H9 (cell line): Measurements from ENCODE around the gene MARCKS. TPM values are rescaled to one million over a fixed set of nuclear protein-coding genes. Genes with fewer than 3 reads are reported as not detected.

Experiments used
- DNase-seq: peaks from one replicate; pipeline ENCODE4 v3.0.0-alpha.2; 2017
- H2AFZ ChIP-seq: one replicate; pipeline ENCODE4 v1.6.1; 2013; ENCODE audit warnings: mild to moderate bottlenecking, low read length, control low read depth, moderate library complexity
- H2AK5ac ChIP-seq: 2 replicates; pipeline ENCODE4 v1.6.1; 2013; ENCODE audit warnings: low read length, control low read depth, mixed read lengths; ENCODE audit not compliant: insufficient read length
- H2BK120ac ChIP-seq: one replicate; pipeline ENCODE4 v1.6.1; 2013; ENCODE audit warnings: low read depth, mild to moderate bottlenecking, low read length, control low read depth, inconsistent platforms; ENCODE audit not compliant: poor library complexity, severe bottlenecking
- H2BK12ac ChIP-seq: 2 replicates; pipeline ENCODE4 v1.6.1; 2013; ENCODE audit warnings: low read length, control low read depth, mixed read lengths, low read depth; ENCODE audit not compliant: insufficient read length
- H2BK15ac ChIP-seq: 2 replicates; pipeline ENCODE4 v1.6.1; 2013; ENCODE audit warnings: low read depth, low read length, control low read depth
- H2BK20ac ChIP-seq: one replicate; pipeline ENCODE4 v1.6.1; 2013; ENCODE audit warnings: low read depth, mild to moderate bottlenecking, low read length, control low read depth, inconsistent platforms; ENCODE audit not compliant: poor library complexity, severe bottlenecking
- H2BK5ac ChIP-seq: 2 replicates; pipeline ENCODE4 v1.6.1; 2013; ENCODE audit warnings: low read length, control low read depth, mixed read lengths; ENCODE audit not compliant: insufficient read length
- H3K14ac ChIP-seq: 2 replicates; pipeline ENCODE4 v1.6.1; 2013; ENCODE audit warnings: low read length, control low read depth; ENCODE audit not compliant: insufficient read depth
- H3K18ac ChIP-seq: 2 replicates; pipeline ENCODE4 v1.6.1; 2013; ENCODE audit warnings: low read depth, mild to moderate bottlenecking, mixed read lengths, low read length, control low read depth; ENCODE audit not compliant: insufficient read length
- H3K23ac ChIP-seq: 2 replicates; pipeline ENCODE4 v1.6.1; 2013; ENCODE audit warnings: low read length, control low read depth, mixed read lengths, low read depth; ENCODE audit not compliant: insufficient read length
- H3K23me2 ChIP-seq: 2 replicates; pipeline ENCODE4 v1.6.1; 2013; ENCODE audit warnings: low read depth, mild to moderate bottlenecking, mixed read lengths, low read length, control low read depth; ENCODE audit not compliant: insufficient read length, poor library complexity, severe bottlenecking
- H3K27ac ChIP-seq: 2 replicates; pipeline ENCODE4 v1.5.1; 2013; ENCODE audit warnings: low read length, control low read depth, mixed read lengths, low read depth; ENCODE audit not compliant: insufficient read length
- H3K27me3 ChIP-seq: 2 replicates; pipeline ENCODE4 v1.6.1; 2013; ENCODE audit warnings: low read length, control low read depth, inconsistent platforms; ENCODE audit not compliant: insufficient read depth
- H3K4ac ChIP-seq: 2 replicates; pipeline ENCODE4 v1.6.1; 2013; ENCODE audit warnings: low read depth, mild to moderate bottlenecking, control low read depth, inconsistent platforms, low read length, moderate library complexity
- H3K4me1 ChIP-seq: 2 replicates; pipeline ENCODE4 v1.6.1; 2013; ENCODE audit warnings: low read length, control low read depth, inconsistent platforms; ENCODE audit not compliant: insufficient read depth
- H3K4me2 ChIP-seq: 2 replicates; pipeline ENCODE4 v1.6.1; 2013; ENCODE audit warnings: low read length, control low read depth, mixed read lengths; ENCODE audit not compliant: insufficient read length, insufficient read depth
- H3K56ac ChIP-seq: 2 replicates; pipeline ENCODE4 v1.6.1; 2013; ENCODE audit warnings: low read depth, mild to moderate bottlenecking, mixed read lengths, low read length, control low read depth; ENCODE audit not compliant: insufficient read length
- H3K79me1 ChIP-seq: 2 replicates; pipeline ENCODE4 v1.6.1; 2013; ENCODE audit warnings: low read depth, mild to moderate bottlenecking, moderate library complexity, low read length, control low read depth, inconsistent platforms; ENCODE audit not compliant: insufficient read depth, poor library complexity, severe bottlenecking
- H3K79me2 ChIP-seq: 2 replicates; pipeline ENCODE4 v1.6.1; 2013; ENCODE audit warnings: low read length, control low read depth, inconsistent platforms; ENCODE audit not compliant: insufficient read depth
- H3K9ac ChIP-seq: 2 replicates; pipeline ENCODE4 v1.6.1; 2013; ENCODE audit warnings: low read length, control low read depth, mixed read lengths; ENCODE audit not compliant: insufficient read length; ENCODE audit errors: extremely low read depth
- H3K9me3 ChIP-seq: one replicate; pipeline ENCODE4 v1.6.1; 2013; ENCODE audit warnings: low read depth, low read length, inconsistent platforms; ENCODE audit not compliant: control insufficient read depth
- H3T11ph ChIP-seq: one replicate; pipeline ENCODE4 v1.6.1; 2013; ENCODE audit warnings: mild to moderate bottlenecking, low read length, control low read depth, inconsistent platforms
- H4K20me1 ChIP-seq: one replicate; pipeline ENCODE4 v1.6.1; 2013; ENCODE audit not compliant: control insufficient read depth, insufficient read length, insufficient read depth
- H4K5ac ChIP-seq: 2 replicates; pipeline ENCODE4 v1.6.1; 2013; ENCODE audit warnings: low read depth, mild to moderate bottlenecking, mixed read lengths, low read length, control low read depth; ENCODE audit not compliant: insufficient read length
- H4K8ac ChIP-seq: replicated peaks from 2 replicates; pipeline ENCODE4 v1.6.1; 2013; ENCODE audit warnings: low read length, control low read depth, mixed read lengths, low read depth; ENCODE audit not compliant: insufficient read length
- H4K91ac ChIP-seq: 2 replicates; pipeline ENCODE4 v1.6.1; 2013; ENCODE audit warnings: low read depth, mild to moderate bottlenecking, moderate library complexity, mixed read lengths, low read length, control low read depth; ENCODE audit not compliant: insufficient read length
- H3K27ac Mint-ChIP-seq, 3 experiments: 2 replicates in 2 of 3; 3 replicates in 1 of 3; pipeline ENCODE4 v1.8.0; 2020 to 2021; ENCODE audit warnings: mixed read lengths in 3 of 3, mild to moderate bottlenecking in 1 of 3, moderate library complexity in 1 of 3
- H3K27me3 Mint-ChIP-seq: 2 replicates; pipeline ENCODE4 v1.8.0; 2021; ENCODE audit warnings: low read depth, mild to moderate bottlenecking, moderate library complexity, mixed read lengths
- H3K36me3 Mint-ChIP-seq, 3 experiments: 2 replicates in 2 of 3; 3 replicates in 1 of 3; pipeline ENCODE4 v1.8.0; 2020 to 2021; ENCODE audit warnings: low read depth in 3 of 3, mixed read lengths in 3 of 3; ENCODE audit not compliant: insufficient read depth in 1 of 3
- H3K4me1 Mint-ChIP-seq, 2 experiments: 2 replicates each; pipeline ENCODE4 v1.8.0; 2020; ENCODE audit warnings: mixed read lengths in 2 of 2
- H3K4me3 Mint-ChIP-seq, 2 experiments: 2 replicates in 1 of 2; 3 replicates in 1 of 2; pipeline ENCODE4 v1.8.0; 2020 to 2021; ENCODE audit warnings: mild to moderate bottlenecking in 2 of 2, mixed read lengths in 2 of 2, moderate library complexity in 1 of 2
- H3K9me3 Mint-ChIP-seq, 2 experiments: 2 replicates in 1 of 2; 3 replicates in 1 of 2; pipeline ENCODE4 v1.8.0; 2020; ENCODE audit warnings: mild to moderate bottlenecking in 2 of 2, mixed read lengths in 2 of 2, moderate library complexity in 1 of 2
- WGBS: extraction: QIAGEN DNeasy Blood & Tissue Kit; methylation state at CpG from one replicate; pipeline ENCODE4 v1.1.7; 2013; ENCODE audit warnings: missing lambda C conversion rate, low lambda C conversion rate, mixed read lengths; ENCODE audit not compliant: insufficient read length; ENCODE audit errors: extremely low coverage; 5-methylcytosine and 5-hydroxymethylcytosine counted together
- total RNA-seq: library from RNA; stranded (reverse); gene quantifications from 2 replicates; pipeline ENCODE4 v1.2.1, GENCODE V29; 2021
- TF ChIP-seq, protein P1 (sequence below): fragments of 200-600 bp; sonication (generic); conservative IDR thresholded peaks from 3 replicates; pipeline ENCODE4 v1.8.0; 2021; ENCODE audit warnings: antibody characterized with exemption, mild to moderate bottlenecking

The MARCKS gene
- total RNA-seq, 1 experiment from 2014 or later: 164 TPM

DNA sequence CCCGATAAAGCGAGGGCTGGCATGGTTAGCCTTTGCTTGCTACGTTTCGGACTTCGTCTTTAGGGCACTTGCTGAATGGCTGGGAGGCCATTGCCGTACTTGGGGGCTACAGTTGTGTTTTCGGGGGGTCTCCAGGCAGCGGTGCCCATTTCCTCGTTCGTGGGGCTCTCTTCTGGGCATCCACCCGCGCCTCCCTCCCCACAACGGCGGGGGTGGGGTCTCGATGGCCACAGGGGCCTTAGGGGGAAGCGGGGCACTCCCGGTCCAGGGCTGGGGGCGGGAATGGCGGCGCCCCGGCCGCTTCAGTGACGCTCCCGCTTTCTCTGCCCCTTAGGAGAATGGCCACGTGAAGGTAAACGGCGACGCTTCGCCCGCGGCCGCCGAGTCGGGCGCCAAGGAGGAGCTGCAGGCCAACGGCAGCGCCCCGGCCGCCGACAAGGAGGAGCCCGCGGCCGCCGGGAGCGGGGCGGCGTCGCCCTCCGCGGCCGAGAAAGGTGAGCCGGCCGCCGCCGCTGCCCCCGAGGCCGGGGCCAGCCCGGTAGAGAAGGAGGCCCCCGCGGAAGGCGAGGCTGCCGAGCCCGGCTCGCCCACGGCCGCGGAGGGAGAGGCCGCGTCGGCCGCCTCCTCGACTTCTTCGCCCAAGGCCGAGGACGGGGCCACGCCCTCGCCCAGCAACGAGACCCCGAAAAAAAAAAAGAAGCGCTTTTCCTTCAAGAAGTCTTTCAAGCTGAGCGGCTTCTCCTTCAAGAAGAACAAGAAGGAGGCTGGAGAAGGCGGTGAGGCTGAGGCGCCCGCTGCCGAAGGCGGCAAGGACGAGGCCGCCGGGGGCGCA lies 2.4 kb downstream of the MARCKS start:
- Histone ChIP-seq H3K4ac (no peak overlapping the region), H2AFZ (no peak overlapping the region), H3K23ac (no peak overlapping the region), H3K9me3 (no peaks in the 10 kb centered on the region), H3K14ac (peak overlapping the region; percentile 65; the same call in 1 of the 2 replicates), H4K8ac (no peak overlapping the region), H2BK120ac (no peak overlapping the region), H2BK12ac (no peak overlapping the region), H3K27ac (no peak overlapping the region), H3K27me3 (peaks cover 12% of the 10 kb centered on the region), H4K20me1 (no peaks in the 10 kb centered on the region), H3K79me1 (no peaks in the 10 kb centered on the region), H4K5ac (no peak overlapping the region), H3T11ph (no peak overlapping the region), H2BK5ac (no peak overlapping the region), H4K91ac (no peak overlapping the region), H3K9ac (peak overlapping the region; percentile 5), H3K79me2 (peaks cover 5% of the 10 kb centered on the region; the same call in 1 of the 2 replicates), H3K4me2 (peak overlapping the region; percentile 91), H2BK15ac (no peak overlapping the region), H3K18ac (peak overlapping the region; percentile 16), H3K4me1 (no peaks in the 10 kb centered on the region), H3K23me2 (peaks cover 26% of the 10 kb centered on the region), H2AK5ac (no peak overlapping the region), H2BK20ac (no peak overlapping the region), H3K56ac (no peak overlapping the region)
- H3K4me1 Mint-ChIP-seq: peaks cover 5 to 18% of the 10 kb centered on the region in 2 experiments; a peak in 3 of 4 replicates
- no CpG with 5 or more reads among the region's 90 CpGs for WGBS
- TF ChIP-seq, protein P1, sequence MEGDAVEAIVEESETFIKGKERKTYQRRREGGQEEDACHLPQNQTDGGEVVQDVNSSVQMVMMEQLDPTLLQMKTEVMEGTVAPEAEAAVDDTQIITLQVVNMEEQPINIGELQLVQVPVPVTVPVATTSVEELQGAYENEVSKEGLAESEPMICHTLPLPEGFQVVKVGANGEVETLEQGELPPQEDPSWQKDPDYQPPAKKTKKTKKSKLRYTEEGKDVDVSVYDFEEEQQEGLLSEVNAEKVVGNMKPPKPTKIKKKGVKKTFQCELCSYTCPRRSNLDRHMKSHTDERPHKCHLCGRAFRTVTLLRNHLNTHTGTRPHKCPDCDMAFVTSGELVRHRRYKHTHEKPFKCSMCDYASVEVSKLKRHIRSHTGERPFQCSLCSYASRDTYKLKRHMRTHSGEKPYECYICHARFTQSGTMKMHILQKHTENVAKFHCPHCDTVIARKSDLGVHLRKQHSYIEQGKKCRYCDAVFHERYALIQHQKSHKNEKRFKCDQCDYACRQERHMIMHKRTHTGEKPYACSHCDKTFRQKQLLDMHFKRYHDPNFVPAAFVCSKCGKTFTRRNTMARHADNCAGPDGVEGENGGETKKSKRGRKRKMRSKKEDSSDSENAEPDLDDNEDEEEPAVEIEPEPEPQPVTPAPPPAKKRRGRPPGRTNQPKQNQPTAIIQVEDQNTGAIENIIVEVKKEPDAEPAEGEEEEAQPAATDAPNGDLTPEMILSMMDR: no peak
- H3K36me3 Mint-ChIP-seq: peaks cover 15 to 31% (median 27%) of the 10 kb centered on the region in 3 experiments
- peak; percentile 35 for DNase-seq
- H3K27ac Mint-ChIP-seq: peak overlapping the region in 2 of 3 experiments; percentile 58 to 79; a peak in 2 of 7 replicates
- H3K9me3 Mint-ChIP-seq: peaks cover 0 to 4% of the 10 kb centered on the region in 2 experiments; a peak in 2 of 5 replicates
- H3K4me3 Mint-ChIP-seq: peak overlapping the region; percentile 76 to 84
- peaks cover under 1% of the 10 kb centered on the region; the same call in 1 of the 2 replicates for H3K27me3 Mint-ChIP-seq
